Measurements from ENCODE around the gene SCAMP4. TPM values are rescaled to one million over a fixed set of nuclear protein-coding genes. Genes with fewer than 3 reads are reported as not detected.

The SCAMP4 gene
- total and polyA plus RNA-seq, 9 of the 15 experiments (the other 6 are each of a cell fraction or from before 2014, with no cell fraction given): 0.81 to 45.9 (median 12.8) TPM

- TF ChIP-seq ZFP91 (CRISPR knock-in tag; IDR thresholded peaks at IDR 0.05) (peak; percentile 100), SAFB2 (IDR thresholded peaks at IDR 0.05; ENCODE audit: borderline replicate concordance, low read depth, low read length, severe bottlenecking) (no peak), NR3C1 (CRISPR knock-in tag; IDR thresholded peaks at IDR 0.05) (no peak), MXD1 (CRISPR knock-in tag; IDR thresholded peaks at IDR 0.05; ENCODE audit: borderline replicate concordance, poor library complexity, severe bottlenecking) (peak; percentile 44), ZNF311 (CRISPR knock-in tag; IDR thresholded peaks at IDR 0.05) (no peak), LCOR (CRISPR knock-in tag; IDR thresholded peaks at IDR 0.05) (0 out of 2 replicates have a peak, but pooled peaks have one; percentile 63), CLOCK (CRISPR knock-in tag; IDR thresholded peaks at IDR 0.05; ENCODE audit: borderline replicate concordance) (no peak), CBFB (CRISPR knock-in tag; IDR thresholded peaks at IDR 0.05) (0 out of 2 replicates have a peak, but pooled peaks have one; percentile 79), CEBPG (CRISPR knock-in tag; IDR thresholded peaks at IDR 0.05) (no peak), CEBPG (tag; conservative IDR thresholded peaks at IDR 0.05 in 1 of 2, IDR thresholded peaks at IDR 0.05 in 1 of 2) (no peak), ADNP (tag; IDR thresholded peaks at IDR 0.05) (no peak), ZNF408 (CRISPR knock-in tag; IDR thresholded peaks at IDR 0.05; ENCODE audit: low read depth) (no peak), DACH1 (IDR thresholded peaks at IDR 0.05; ENCODE audit: partially characterized antibody) (no peak), ELF4 (CRISPR knock-in tag; IDR thresholded peaks at IDR 0.05) (peak; percentile 85; the same call in 1 of the 2 replicates), ETV5 (CRISPR knock-in tag; IDR thresholded peaks at IDR 0.05; ENCODE audit: low read depth) (peak; percentile 93), SETDB1 (IDR thresholded peaks at IDR 0.05; ENCODE audit: low read length) (no peak), CBX1 (IDR thresholded peaks at IDR 0.05; ENCODE audit: low read depth) (peak; percentile 36), RHOXF2B (CRISPR knock-in tag; conservative IDR thresholded peaks at IDR 0.05) (no peak), SMAD2 (IDR thresholded peaks at IDR 0.05; ENCODE audit: low read depth, low read length) (no peak)
- TF ChIP-seq, protein P1, sequence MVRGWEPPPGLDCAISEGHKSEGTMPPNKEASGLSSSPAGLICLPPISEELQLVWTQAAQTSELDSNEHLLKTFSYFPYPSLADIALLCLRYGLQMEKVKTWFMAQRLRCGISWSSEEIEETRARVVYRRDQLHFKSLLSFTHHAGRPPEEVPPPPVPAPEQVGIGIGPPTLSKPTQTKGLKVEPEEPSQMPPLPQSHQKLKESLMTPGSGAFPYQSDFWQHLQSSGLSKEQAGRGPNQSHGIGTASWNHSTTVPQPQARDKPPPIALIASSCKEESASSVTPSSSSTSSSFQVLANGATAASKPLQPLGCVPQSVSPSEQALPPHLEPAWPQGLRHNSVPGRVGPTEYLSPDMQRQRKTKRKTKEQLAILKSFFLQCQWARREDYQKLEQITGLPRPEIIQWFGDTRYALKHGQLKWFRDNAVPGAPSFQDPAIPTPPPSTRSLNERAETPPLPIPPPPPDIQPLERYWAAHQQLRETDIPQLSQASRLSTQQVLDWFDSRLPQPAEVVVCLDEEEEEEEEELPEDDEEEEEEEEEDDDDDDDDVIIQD (CRISPR knock-in tag; IDR thresholded peaks at IDR 0.05): no peak
These were observed 29.3 kb upstream of the SCAMP4 start (continued) for GRCh38 chr19:1875646-1876495.

All from K562 (cell line).